ENCODE results near the gene LIPT1.

DNA sequence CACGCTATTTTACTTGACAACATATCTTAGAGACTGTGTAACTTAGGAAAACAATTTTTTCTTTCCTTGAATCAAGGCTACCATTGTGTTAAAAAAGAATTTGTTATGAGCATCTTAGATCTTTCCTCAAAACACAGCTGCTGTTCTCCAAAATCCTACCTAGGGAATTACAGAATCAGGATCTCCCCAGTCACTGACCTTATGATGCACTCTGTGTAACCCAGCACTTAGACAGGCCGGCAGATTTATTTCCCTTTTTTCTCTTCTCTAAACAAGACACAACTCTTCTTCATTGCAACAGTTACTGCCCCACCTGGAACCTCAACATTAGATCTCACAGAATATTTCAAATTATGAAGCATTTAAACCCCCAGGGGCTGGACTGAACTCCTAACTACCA is 26.8 kb upstream of the LIPT1 start:
- TF ChIP-seq, protein P1, sequence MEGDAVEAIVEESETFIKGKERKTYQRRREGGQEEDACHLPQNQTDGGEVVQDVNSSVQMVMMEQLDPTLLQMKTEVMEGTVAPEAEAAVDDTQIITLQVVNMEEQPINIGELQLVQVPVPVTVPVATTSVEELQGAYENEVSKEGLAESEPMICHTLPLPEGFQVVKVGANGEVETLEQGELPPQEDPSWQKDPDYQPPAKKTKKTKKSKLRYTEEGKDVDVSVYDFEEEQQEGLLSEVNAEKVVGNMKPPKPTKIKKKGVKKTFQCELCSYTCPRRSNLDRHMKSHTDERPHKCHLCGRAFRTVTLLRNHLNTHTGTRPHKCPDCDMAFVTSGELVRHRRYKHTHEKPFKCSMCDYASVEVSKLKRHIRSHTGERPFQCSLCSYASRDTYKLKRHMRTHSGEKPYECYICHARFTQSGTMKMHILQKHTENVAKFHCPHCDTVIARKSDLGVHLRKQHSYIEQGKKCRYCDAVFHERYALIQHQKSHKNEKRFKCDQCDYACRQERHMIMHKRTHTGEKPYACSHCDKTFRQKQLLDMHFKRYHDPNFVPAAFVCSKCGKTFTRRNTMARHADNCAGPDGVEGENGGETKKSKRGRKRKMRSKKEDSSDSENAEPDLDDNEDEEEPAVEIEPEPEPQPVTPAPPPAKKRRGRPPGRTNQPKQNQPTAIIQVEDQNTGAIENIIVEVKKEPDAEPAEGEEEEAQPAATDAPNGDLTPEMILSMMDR (IDR thresholded peaks at IDR 0.05): no peak
- no peak for TF ChIP-seq POLR2AphosphoS5 (IDR thresholded peaks at IDR 0.05)
